Fibroblast of skin of right biceps (primary cell): ENCODE data around the gene SREBF2.
"Not testable (repeated sequence)": the region's sequence is repeated elsewhere in the genome, so short reads cannot be mapped to it uniquely, and the experiment has no call there.

Experiments
- DNase-seq: peaks from one replicate; pipeline ENCODE4 v3.0.0-alpha.2; 2013

SREBF2 gene

GRCh38 chr22:41821471-41822316 lies 11.2 kb upstream of the SREBF2 start:
- no peak for DNase-seq

GRCh38 chr22:41822317-41823057 lies 10.4 kb upstream of the SREBF2 start:
- peak; percentile 80 for DNase-seq

DNA sequence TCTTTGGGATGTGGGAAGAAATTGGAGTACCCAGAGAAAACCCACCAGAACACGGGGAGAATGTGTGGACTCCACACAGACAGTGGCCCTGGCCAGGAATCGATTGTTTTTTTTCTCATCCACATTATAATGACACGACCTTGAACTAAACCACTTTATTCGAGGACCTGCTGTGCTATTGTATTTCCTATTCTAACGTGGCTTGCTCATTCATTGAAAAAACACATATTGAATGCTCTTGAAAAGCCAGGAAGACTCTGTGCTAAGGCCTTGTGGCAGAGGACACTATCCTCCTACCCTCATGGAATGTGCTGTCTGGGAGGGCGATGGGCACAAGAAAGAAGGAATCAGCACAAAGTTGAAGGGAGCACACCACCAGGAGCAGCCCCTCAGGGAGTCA lies 9.1 kb upstream of the SREBF2 start:
- DNase-seq = no peak

DNA sequence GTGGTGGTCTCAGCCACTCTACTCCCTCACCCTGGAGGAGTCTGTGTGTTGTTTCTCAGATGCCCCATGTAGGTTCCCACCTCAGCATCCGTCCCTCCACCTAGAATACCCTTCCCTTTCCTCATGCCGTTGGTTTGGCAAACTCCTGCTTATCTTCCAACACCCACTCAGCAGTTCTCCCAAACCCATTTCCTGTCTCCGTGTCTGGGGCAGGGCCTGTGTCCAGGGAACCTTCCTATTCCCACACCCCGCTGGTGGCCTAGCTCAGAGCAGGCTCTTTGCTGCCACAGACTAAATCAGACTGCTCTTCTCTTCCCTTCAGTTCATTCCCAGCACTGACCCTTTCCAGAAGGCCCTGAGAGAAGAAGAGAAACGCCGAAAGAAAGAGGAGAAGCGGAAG lies 7.5 kb upstream of the SREBF2 start:
- peak; percentile 17 for DNase-seq

GRCh38 chr22:41826021-41826420 lies 6.9 kb upstream of the SREBF2 start:
- no peak for DNase-seq

DNA sequence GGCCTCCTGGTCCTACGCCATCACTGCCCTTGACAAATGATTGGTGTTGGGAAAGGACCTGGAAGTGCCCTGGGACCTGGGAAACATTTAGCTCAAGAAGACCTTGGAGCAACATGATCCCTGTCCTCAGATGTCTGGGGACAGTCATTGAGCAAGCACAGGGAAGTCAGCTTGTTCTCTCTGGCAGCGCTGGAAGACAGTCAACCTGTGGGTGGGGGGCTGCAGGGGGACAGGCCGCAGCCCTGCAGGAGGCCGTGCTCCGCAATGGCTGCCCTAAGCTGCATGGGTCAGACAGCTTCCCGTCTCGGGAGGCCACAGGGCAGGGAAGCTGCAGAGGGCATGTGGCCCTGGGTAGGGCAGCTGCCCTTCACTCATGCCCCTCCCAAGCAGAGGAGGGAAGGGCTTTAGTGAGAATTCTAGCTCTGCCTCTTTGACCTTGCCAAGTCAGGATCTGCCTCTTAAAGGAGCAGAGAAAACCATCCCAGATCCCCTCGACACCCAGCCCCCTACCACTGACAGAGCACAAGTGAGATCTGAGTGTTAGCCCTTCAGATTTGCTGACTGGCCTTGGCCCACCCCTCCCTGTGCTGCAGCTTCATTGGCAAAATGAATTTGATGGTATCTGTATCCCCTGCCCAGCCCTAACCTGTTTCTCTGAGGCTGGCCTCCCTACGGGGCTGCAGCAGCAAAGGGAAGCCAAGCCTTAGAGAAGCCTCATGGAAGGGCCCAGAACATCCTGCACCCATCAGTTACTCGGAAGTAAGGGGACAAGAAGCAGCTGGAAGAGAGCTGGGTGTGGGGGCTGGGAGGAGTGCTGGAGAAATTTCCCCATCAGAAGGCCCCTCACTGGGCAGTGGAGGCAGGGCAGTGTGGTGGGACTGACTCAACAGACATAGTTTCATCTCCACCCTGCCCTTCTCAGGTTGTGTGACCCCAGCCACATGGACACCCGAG lies 6.2 kb upstream of the SREBF2 start:
- no peak for DNase-seq

GRCh38 chr22:41827671-41828070 lies 5.2 kb upstream of the SREBF2 start:
- DNase-seq = no peak

DNA sequence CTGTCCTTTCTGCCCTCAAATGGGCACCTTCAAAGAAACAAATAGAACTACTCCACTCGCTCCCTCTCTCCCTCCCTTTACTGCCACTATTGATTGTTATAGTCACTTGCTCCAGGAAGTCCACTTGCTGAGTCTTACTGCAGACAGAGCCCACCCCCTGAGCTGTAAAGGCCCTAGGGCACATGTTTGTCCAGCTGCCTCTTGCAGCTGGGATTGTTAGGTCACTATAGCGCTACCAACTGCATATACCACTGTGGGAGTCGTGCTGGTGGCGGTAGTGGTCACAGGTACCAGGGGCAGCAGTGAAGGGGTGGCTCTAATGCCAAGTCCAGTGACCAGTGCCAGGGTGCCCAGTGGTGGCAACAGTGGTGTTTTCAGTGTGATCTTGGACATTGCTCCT lies 4.4 kb upstream of the SREBF2 start:
- no peak for DNase-seq

DNA sequence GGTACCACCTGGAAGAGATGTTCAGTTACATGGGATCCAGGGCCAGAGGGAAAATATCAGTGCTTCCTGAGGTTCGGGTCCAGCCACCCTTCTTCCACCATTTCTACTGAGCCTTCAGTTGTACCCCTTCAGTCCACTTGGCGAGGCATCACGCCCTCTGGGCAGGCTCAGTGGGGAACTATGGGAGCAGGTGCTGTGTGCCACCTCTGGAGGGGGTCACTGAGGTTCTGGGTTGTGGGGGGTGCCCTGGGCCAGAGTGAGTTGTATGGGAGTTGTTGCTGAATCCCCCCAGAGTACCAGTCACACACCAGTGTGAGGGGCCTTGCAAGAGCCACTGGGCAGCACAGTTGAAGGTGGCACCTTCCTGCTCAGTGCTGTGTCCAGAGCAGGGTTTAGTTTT lies 2.7 kb upstream of the SREBF2 start:
- DNase-seq = no peak

- DNase-seq = no peak
Measured at GRCh38 chr22:41831383-41831782, 1.5 kb upstream of the SREBF2 start.

- peak; percentile 23 for DNase-seq
Measured at GRCh38 chr22:41831828-41832552, 915 bp upstream of the SREBF2 start.

DNA sequence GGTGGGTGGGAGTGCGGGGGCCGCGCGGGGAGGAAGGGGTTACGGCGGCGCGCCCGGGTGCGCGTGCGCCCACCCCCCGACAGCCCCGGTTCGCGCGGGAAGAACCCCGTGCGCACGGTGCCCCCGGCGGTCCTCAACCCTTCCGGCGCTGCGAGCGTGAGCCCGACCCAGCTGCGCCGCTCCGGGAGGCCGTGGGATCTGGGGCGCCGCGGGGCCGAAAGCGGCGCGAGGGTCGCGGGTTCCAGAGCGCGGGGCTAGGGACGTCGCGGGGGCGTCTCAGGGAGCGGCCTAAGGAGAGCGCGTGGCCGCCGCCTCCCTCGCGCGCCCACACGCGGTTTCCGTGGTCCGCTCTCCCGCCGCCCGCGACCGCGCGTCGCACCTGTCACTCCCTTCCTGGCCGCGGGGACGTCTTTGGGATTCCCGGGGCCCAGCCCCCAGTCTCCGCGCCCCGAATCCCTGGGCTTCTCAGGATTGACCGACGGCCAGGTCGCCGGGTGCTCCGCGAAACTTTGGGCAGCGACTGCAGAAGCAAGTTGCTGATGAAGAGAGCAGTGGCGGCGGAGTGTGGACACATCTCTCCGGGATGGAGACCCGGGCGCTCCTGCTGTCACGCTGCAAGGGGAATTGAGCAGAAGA lies 582 bp downstream of the SREBF2 start:
- peak; percentile 17 for DNase-seq

- no peak for DNase-seq
Measured at GRCh38 chr22:41834005-41834944, 1.4 kb downstream of the SREBF2 start.

DNA sequence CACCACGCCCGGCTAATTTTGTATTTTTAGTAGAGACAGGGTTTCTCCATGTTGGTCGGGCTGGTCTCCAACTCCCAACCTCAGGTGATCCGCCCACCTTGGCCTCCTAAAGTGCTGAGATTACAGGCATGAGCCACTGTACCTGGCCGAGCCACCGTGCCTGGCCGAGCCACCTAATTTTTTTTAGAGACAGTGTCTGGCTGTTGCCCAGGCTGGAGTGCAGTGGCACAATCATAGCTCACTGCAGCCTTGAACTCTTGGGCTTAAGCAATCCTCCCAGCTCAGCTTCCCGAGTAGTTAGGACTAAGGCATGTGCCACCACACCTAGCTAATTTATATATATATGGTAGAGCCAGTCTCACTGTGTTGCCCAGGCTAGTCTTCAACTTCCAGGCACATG lies 2.6 kb downstream of the SREBF2 start:
- DNase-seq = not testable (repeated sequence)

GRCh38 chr22:41836551-41836950 lies 3.6 kb downstream of the SREBF2 start:
- DNase-seq = no peak

- no peak for DNase-seq
Measured at GRCh38 chr22:41838842-41839618, 6.1 kb downstream of the SREBF2 start.

GRCh38 chr22:41840216-41840615 lies 7.3 kb downstream of the SREBF2 start:
- no peak for DNase-seq

GRCh38 chr22:41841085-41841712 lies 8.3 kb downstream of the SREBF2 start:
- DNase-seq = no peak
